Lower leg skin (tissue), 3 donors: ENCODE measurements around the gene BAZ1A.

Source experiments
- CTCF ChIP-seq, 3 donors: fragments of 450-650 bp; IDR thresholded peaks; one replicate each; pipeline ENCODE4 v1.5.1; 2016; ENCODE audit warnings: antibody characterized with exemption in 3 of 3, mild to moderate bottlenecking in 3 of 3, moderate library complexity in 2 of 3
- POLR2A ChIP-seq, 2 donors: fragments of 450-650 bp; IDR thresholded peaks; one replicate each; pipeline ENCODE4 v1.6.1; 2016 to 2017; ENCODE audit warnings: antibody characterized with exemption in 2 of 2, mild to moderate bottlenecking in 1 of 2, moderate library complexity in 1 of 2

- TF ChIP-seq CTCF (IDR thresholded peaks at IDR 0.05) (no peak), POLR2A (IDR thresholded peaks at IDR 0.05) (no peak)
Measured at GRCh38 chr14:34797747-34798583, 77.2 kb downstream of the BAZ1A start.
